Measurements from ENCODE around the gene TIMM50.

The TIMM50 gene

DNA sequence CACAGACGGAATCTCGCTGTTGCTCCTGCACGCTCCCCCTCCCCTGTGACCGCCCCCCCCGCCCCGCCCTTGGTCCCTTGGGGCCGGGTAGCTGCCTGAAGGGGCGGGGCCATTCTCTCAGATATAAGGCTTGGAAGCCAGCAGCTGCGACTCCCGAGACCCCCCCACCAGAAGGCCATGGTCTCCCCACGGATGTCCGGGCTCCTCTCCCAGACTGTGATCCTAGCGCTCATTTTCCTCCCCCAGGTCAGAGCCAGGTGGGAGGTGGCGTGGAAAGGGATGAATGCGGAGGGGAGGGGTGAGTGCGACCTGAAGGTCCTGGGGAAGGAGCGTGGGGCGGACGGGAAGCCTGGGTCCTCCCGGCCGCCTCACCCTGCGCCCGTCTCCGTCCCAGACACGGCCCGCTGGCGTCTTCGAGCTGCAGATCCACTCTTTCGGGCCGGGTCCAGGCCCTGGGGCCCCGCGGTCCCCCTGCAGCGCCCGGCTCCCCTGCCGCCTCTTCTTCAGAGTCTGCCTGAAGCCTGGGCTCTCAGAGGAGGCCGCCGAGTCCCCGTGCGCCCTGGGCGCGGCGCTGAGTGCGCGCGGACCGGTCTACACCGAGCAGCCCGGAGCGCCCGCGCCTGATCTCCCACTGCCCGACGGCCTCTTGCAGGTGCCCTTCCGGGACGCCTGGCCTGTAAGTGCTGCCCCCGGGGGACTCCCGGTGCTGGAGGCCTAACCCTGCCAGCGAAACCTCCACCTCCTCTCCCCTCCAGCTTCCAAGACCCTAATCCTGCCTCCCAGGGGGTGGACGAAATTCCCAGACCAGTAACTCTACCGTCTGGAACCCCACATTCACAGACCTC, 18.4 kb downstream of the TIMM50 start, which contains the start of gene DLL3:
Gene DLL3 (plus strand): TSS at position 150 of the 845 bp plus-strand sequence. CDS start 28 bp downstream, at position 178.
- in situ Hi-C loops (cut with HindIII; ENCODE audit: low sequenced_read_pairs), result no loop called here

DNA sequence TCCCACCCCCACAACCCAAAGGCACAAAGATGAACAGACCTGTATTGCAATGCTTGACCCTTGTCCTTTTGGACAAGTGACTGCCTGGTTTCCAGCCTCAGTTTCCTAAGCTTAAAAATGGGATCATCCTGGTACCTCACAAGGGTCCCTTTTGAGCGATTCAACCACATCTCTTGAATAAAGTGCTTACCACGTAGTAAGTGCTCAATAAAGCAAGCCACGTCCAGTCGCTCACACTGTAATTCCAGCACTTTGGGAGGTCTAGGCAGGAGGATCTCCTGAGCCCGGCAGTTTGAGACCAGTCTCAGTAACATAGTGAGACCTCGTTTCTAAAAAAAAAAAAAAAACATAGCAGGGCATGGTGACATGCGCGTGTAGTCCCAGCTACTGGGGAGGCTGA, 19.3 kb downstream of the TIMM50 start:
- in situ Hi-C loops (cut with HindIII; ENCODE audit: low sequenced_read_pairs), result loop anchor here (5.0 kb wide), 1 partner anchor 37 kb away; no protein-coding TSS in a partner anchor

DNA sequence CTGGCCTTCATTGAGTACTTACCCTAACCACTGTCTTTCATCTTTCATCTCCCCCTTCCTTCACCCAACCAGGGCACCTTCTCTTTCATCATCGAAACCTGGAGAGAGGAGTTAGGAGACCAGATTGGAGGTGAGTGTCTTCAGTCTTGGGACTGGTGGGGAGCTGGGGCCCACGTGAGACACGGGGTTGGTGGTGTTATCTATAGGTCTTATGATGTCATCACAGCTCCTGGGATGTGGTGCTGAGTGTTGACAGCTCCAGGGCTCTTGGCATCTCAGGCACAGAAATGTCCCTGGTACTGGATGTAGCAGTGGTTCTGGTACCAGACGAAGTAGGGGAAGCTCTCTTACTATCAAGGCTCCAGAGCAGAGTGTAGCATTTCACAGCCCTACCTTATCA, 19.9 kb downstream of the TIMM50 start:
- in situ Hi-C loops (cut with HindIII; ENCODE audit: low sequenced_read_pairs), result loop anchor here (5.0 kb wide), 1 partner anchor 37 kb away; no protein-coding TSS in a partner anchor

DNA sequence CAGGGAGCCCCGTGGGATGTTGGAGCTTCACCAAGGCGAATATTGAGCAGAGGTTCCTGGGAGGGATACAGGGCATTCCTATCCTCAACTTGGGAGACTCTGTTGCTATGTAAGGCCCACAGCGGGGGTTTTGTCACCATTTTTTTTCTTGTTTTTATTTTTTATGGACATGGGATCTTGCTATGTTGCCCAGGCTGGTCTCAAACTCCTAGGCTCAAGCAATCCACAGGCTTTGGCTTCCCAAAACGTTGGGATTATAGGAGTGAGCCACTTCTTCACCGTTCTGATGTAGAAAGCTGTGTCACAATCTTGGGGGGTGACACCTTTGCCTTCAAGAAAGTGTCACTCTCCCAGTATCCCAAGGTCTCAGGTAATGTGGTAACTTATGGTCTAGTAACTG, 20.7 kb downstream of the TIMM50 start:
- in situ Hi-C loops (cut with HindIII; ENCODE audit: low sequenced_read_pairs), result loop anchor here (5.0 kb wide), 1 partner anchor 36 kb away; no protein-coding TSS in a partner anchor

DNA sequence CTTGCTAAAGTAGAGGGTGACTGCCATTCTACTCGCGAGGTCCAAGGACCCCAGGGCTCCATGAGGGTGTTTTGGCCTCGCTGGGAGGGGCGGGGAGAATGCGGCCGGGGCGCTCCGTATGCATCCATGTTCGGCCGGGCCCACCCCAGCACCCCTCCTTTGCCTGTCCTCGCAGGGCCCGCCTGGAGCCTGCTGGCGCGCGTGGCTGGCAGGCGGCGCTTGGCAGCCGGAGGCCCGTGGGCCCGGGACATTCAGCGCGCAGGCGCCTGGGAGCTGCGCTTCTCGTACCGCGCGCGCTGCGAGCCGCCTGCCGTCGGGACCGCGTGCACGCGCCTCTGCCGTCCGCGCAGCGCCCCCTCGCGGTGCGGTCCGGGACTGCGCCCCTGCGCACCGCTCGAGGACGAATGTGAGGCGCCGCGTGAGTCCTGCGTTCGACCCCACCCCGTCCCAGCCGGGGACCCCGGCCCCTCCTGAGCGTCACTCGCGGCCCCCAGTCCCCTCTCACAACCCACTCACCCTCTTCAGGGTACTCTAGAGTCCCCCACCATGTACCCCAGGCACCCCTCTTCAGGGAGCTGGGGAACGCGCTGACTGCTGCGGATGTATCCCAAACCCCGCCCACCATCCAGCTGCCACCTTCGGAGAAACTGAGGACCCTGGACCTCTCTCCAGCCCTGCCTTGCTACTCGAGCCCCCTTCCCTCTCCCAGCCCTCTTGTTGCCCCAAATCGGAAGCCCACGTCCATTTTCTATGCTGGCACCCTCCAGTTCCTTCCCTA, 22.2 kb downstream of the TIMM50 start:
- in situ Hi-C loops (cut with HindIII; ENCODE audit: low sequenced_read_pairs), result loop anchor here (5.0 kb wide), 1 partner anchor 34 kb away; no protein-coding TSS in a partner anchor

DNA sequence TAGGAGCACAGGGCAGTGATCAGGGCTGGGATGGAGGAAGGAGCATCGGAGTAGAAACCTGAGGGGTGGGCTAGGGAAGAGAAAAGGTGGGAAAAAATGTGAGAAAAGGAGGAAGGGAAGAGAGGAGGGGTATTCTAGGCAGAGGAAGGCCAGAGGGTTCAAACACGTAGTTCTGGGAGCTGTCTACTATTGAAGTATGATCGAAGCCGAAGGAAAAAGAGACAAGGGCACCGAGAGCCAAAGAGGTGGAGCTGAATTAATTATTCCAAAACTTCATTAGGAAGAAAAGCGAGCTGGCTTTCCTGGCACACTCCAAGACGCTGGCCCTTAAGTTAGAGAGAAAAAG, 25.9 kb downstream of the TIMM50 start:
- in situ Hi-C loops (cut with HindIII; ENCODE audit: low sequenced_read_pairs), result no loop called here

DNA sequence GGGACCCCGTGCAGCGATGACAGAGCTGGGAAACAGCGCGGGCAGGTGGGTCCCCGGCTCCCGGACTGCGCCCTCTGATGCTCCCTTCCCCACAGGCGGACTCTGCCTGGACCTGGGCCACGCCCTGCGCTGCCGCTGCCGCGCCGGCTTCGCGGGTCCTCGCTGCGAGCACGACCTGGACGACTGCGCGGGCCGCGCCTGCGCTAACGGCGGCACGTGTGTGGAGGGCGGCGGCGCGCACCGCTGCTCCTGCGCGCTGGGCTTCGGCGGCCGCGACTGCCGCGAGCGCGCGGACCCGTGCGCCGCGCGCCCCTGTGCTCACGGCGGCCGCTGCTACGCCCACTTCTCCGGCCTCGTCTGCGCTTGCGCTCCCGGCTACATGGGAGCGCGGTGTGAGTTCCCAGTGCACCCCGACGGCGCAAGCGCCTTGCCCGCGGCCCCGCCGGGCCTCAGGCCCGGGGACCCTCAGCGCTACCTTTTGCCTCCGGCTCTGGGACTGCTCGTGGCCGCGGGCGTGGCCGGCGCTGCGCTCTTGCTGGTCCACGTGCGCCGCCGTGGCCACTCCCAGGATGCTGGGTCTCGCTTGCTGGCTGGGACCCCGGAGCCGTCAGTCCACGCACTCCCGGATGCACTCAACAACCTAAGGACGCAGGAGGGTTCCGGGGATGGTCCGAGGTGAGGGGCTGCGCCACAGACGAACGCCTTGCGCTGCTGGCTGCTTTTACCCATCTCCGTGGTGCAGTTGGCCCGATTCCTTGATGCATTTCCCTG, 26.5 kb downstream of the TIMM50 start:
- in situ Hi-C loops (cut with HindIII; ENCODE audit: low sequenced_read_pairs), result no loop called here

DNA sequence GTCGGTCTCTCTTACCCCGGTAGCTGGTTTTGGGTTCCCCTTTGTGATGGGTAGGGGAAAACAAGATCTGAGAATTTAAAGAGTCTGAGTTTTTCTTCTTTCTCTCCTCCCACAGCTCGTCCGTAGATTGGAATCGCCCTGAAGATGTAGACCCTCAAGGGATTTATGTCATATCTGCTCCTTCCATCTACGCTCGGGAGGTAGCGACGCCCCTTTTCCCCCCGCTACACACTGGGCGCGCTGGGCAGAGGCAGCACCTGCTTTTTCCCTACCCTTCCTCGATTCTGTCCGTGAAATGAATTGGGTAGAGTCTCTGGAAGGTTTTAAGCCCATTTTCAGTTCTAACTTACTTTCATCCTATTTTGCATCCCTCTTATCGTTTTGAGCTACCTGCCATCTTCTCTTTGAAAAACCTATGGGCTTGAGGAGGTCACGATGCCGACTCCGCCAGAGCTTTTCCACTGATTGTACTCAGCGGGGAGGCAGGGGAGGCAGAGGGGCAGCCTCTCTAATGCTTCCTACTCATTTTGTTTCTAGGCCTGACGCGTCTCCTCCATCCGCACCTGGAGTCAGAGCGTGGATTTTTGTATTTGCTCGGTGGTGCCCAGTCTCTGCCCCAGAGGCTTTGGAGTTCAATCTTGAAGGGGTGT, 27.2 kb downstream of the TIMM50 start:
- in situ Hi-C loops (cut with HindIII; ENCODE audit: low sequenced_read_pairs), result no loop called here

DNA sequence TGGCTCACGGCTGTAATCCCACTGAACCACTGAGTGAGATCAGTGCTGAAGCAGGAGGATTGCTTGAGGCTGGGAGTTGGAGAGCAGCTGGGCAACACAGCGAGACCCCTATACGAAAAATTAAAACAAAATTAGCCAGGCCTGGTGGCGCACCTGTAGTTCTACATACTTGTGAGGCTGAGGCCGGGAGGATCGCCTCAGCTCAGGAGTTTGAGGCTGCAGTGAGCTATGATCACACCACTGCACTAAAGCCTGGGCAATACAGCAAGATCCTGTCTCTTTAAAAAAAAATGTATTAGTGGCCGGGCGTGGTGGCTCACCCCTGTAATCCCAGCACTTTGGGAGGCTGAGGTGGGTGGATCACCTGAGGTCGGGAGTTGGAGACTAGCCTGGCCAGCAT, 28.0 kb downstream of the TIMM50 start:
- in situ Hi-C loops (cut with HindIII; ENCODE audit: low sequenced_read_pairs), result no loop called here

DNA sequence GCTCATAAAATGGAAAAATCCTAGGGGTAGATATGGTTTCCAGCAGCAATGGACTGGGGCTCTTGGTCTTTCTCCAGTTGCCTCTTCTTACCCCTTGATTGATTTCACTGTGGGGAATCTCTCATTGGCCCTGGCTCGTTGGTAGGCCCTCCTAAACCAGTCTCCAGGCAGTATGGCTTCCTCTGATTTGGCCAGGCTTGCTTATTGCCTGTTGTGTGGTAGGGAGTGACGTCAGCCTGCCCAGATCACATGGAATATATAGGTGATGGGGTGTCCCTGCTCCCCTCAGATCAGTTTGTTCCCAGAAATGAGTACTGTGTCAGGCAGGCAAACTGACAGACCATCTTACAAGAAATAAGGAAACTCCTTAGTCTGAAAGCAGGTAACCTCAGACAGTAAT, 28.6 kb downstream of the TIMM50 start:
- in situ Hi-C loops (cut with HindIII; ENCODE audit: low sequenced_read_pairs), result no loop called here

DNA sequence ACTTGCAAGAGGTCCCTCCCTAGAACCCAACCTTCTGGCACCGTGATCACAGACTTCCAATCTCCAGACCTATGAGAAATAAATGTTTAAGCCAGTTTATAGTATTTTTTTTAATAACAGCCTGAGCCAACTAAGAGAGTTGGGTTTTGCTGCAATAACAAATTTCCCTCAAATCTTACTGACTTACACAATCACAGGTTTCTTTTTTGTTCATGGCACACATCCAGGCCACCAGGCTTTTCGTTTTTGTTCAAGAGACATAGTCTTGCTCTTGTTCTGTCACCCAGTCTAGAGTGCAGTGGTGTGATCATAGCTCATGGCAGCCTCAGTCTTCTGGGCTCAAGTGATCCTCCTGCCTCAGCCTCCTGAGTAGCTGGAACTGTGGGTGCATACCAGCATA, 32.4 kb downstream of the TIMM50 start:
- in situ Hi-C loops (cut with HindIII; ENCODE audit: low sequenced_read_pairs), result no loop called here

DNA sequence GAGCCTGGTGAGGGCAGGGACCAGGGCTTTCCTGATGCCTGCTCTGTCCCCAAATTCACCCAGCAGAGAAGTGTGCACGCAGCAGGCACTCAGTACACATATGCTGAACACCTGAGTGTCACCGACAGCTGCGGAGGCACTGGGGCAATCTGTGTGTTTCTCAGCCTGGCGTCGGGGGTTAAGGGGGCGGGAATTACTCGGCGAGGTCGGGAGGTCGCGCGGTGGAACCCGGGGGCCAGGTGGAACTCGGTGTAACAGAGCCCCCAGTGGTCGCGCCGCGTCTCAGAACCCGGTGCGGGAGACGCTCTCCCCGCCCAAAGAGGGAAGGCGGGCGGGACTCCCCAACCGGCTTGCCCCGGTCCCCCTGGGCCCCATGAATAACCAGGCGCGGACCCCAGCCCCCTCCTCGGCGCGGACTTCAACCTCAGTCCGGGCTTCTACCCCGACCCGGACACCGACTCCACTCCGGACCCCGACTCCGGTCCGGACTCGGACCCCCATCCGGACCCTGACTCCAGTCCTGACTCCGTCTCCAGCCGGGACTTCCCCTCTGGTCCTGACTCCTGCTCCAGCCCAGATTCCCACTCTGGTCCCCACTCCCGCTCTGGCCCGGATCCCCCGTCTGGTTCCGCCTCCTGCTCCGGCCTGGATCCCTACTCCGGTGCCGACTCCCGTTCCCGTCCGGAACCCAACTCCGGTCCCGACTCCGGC, 34.4 kb downstream of the TIMM50 start, which contains the start of gene SELENOV:
Gene SELENOV (plus strand): TSS at position 300 of the 711 bp plus-strand sequence. CDS start 74 bp downstream, at position 374.
- in situ Hi-C loops (cut with HindIII; ENCODE audit: low sequenced_read_pairs), result no loop called here

DNA sequence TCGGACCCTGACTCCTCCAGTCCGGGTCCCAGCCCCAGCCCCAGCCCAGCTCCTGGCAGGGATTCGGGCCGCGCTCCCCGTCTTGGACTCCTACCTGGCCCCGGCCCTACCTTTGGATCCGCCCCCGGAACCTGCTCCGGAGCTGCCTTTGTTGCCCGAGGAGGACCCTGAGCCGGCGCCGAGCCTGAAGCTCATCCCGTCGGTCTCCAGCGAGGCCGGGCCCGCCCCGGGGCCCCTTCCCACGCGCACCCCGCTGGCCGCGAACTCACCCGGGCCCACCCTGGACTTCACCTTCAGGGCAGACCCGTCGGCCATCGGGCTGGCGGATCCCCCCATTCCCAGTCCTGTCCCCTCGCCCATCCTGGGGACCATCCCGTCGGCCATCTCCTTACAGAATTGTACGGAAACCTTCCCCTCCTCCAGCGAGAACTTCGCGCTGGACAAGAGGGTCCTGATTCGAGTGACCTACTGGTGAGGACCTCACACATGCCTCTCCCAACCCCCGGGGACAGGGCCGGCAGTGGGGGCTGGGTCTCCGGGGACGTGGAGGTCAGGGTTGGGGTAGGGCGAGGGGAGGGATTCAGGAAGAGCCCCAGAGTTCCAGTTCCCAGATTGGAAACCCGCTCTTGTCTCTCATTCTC, 35.0 kb downstream of the TIMM50 start:
- in situ Hi-C loops (cut with HindIII; ENCODE audit: low sequenced_read_pairs), result no loop called here

DNA sequence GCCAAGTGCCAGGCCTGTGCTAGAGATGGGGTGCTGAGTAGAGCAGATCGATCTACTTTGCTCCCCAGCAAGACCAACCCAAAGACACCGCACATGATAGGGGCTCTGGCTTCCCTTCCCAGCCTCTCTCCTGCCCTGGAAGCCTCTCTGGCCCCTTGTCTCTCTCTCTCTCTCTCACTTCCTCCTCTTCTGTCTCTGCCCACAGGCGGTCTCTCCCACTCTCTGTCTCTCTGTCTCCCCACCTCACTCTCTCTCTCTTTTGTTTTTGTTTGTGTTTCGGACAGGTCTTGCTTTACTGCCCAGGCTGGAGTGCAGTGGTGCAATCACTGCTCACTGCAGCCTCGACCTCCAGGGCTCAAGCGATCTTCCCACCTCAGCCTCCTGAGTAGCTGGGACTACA, 35.6 kb downstream of the TIMM50 start:
- in situ Hi-C loops (cut with HindIII; ENCODE audit: low sequenced_read_pairs), result no loop called here

DNA sequence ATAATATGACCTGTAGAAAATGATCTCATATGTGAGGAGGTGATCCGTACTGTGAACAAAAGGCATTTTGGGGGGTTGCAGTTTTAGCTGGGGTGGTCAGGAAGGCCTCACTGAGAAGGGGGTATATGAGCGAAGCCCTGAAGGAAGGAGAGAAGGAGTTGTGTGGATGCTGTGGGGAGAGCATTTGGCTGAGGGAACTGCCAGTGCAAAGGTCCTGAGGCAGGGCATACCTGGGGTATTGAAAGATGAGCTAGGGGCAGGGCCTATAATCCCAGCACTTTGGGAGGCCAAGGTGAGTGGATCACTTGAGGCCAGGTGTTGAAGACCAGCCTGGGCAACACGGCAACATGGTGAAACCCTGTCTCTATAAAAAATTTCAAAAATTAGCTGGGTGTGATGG, 36.8 kb downstream of the TIMM50 start:
- in situ Hi-C loops (cut with HindIII; ENCODE audit: low sequenced_read_pairs), result no loop called here

DNA sequence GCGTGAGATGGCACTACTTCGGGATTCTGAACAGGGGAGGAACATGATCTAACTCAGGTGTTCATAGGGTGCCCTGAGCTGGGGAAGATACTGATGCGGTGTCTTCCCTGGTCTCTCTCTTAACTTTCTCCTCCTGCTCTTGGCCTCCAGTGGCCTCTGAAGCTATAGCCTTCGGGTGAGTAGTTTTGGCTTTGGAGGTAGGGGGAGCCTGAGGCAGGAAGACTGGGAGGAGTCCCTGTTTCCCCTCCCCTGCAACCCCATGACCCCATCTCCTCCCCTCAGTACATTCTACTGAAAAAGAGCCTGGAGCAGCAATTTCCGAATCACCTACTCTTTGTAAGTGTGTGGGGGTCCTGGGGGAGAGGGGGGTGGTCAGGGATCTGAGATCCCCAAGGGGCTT, 37.8 kb downstream of the TIMM50 start:
- in situ Hi-C loops (cut with HindIII; ENCODE audit: low sequenced_read_pairs), result no loop called here

DNA sequence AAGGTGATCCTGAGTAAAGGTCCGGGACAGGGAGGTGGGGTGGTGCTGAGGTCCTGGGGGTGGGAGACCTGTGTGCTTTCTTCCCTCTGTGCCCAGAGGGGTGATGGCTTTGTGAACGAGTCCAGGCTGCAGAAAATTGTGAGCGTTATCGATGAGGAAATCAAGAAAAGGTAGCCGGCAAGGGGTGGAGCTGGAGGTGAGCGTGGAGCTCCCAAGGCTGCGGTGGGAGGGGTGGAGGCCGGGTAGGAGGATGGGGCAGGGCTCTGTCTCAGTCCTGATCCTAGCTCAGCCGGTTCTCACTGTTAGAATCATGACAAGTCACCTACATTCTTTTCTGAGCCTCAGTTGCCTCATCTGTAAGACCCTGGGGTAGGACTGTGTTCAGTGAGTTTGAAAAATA, 38.3 kb downstream of the TIMM50 start:
- in situ Hi-C loops (cut with HindIII; ENCODE audit: low sequenced_read_pairs), result no loop called here

DNA sequence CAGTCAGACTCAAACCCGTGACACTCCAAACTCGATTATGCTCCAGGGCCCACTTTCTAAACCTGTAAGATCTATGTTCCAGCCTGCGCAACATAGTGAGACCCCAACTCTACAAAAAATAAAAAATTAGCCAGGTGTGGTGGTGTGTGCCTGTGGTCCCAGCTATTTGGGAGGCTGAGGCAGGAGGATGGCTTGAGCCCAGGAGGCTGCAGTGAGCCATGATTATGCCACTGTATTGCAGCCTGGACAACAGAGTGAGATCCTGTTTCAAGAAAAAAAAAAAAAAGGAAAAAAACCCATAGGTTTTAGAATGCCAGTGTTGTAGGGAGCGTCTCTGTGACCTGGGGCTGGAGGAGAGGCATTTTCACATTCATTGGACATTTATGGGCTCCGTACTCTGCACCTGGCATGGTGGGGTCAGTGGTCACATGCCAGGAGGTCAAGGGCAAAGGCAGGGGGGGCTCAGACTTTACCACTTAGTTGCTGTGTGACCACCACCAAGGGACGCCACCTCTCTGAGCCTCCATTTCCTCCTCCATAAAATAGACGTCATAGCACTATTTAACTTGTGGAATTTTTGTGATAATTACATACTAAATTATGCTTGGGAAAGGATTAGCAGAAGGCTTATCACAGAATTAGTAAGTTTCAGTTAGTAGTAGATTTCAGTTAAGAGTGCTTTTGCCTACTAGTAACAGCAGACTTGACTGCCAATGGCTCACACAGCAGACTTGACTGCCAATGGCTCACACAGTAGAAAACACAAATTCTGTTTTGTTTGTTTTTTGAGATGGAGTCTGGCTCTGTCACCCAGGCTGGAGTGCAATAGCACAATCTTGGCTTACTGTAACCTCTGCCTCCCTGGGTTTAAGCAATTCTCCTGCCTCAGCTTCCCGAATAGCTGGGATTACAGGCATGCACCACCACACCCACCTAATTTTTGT, 40.2 kb downstream of the TIMM50 start:
- in situ Hi-C loops (cut with HindIII; ENCODE audit: low sequenced_read_pairs), result no loop called here
